OCI-M1 (cell line): ENCODE measurements around the gene APEX1.
A peak's percentile ranks its signal among the peaks of the same experiment; 100 is the strongest.
"Not testable (repeated sequence)": the region's sequence is repeated elsewhere in the genome, so short reads cannot be mapped to it uniquely, and the experiment has no call there.

Source experiments
- DNase-seq: peaks from one replicate; lab custom pipeline; 2025; lab: John Stamatoyannopoulos, UW

APEX1 gene

GRCh38 chr14:20435582-20436362 lies 19.3 kb upstream of the APEX1 start, which contains the start of gene KLHL33:
KLHL33 (minus strand) TSS chr14:20436166; CDS start chr14:20435811, 355 bp downstream.
- DNase-seq = no peak

- DNase-seq = no peak
Observed at GRCh38 chr14:20436363-20436755, 18.7 kb upstream of the APEX1 start.

- no peak for DNase-seq
Observed at GRCh38 chr14:20438664-20439063, 16.4 kb upstream of the APEX1 start.

GRCh38 chr14:20440465-20440864 lies 14.6 kb upstream of the APEX1 start:
- no peak for DNase-seq

GRCh38 chr14:20440882-20441281 lies 14.1 kb upstream of the APEX1 start:
- no peak for DNase-seq

GRCh38 chr14:20441461-20441860 lies 13.6 kb upstream of the APEX1 start:
- DNase-seq = no peak

- not testable (repeated sequence) for DNase-seq
Observed at GRCh38 chr14:20443650-20444049, 11.4 kb upstream of the APEX1 start.

GRCh38 chr14:20446889-20447288 lies 8.1 kb upstream of the APEX1 start:
- DNase-seq = no peak

GRCh38 chr14:20452831-20453230 lies 2.2 kb upstream of the APEX1 start:
- DNase-seq = not testable (repeated sequence)

- DNase-seq = peak; percentile 97
Observed at GRCh38 chr14:20455355-20456300, 602 bp downstream of the APEX1 start.

GRCh38 chr14:20456971-20457370 lies 1.9 kb downstream of the APEX1 start:
- no peak for DNase-seq

GRCh38 chr14:20458031-20458789 lies 3.2 kb downstream of the APEX1 start:
- DNase-seq = no peak

GRCh38 chr14:20460458-20461224 lies 5.6 kb downstream of the APEX1 start:
- no peak for DNase-seq

GRCh38 chr14:20461225-20462141 lies 6.5 kb downstream of the APEX1 start, which contains the start of gene PIP4P1:
PIP4P1 (minus strand) TSS chr14:20461434; CDS start chr14:20461325, 109 bp downstream.
- peak; percentile 99 for DNase-seq

- no peak for DNase-seq
Observed at GRCh38 chr14:20468764-20469241, 13.8 kb downstream of the APEX1 start.

- DNase-seq = peak; percentile 86
Observed at GRCh38 chr14:20469242-20469889, 14.3 kb downstream of the APEX1 start, which contains the start of gene PNP. PNP (plus strand) TSS chr14:20469406; CDS start chr14:20469525, 119 bp downstream.

- peak; percentile 64 for DNase-seq
Observed at GRCh38 chr14:20469890-20470602, 15.0 kb downstream of the APEX1 start.

GRCh38 chr14:20470603-20470901 lies 15.5 kb downstream of the APEX1 start:
- peak; percentile 47 for DNase-seq
